HAP-1 (cell line): Measurements from ENCODE around the gene CCR9.

ENCODE experiments used
- DNase-seq, 2 experiments: peaks; one replicate each; pipeline ENCODE4 v3.0.0-alpha.2; 2016 to 2020; ENCODE audit warnings: low spot score in 2 of 2
- H3K27me3 ChIP-seq: fragments of 250-450 bp; sonication (Bioruptor Pico); 2 replicates; pipeline ENCODE4 v1.5.1; 2020; ENCODE audit warnings: low read depth, mild to moderate bottlenecking, moderate library complexity
- H3K36me3 ChIP-seq: fragments of 250-450 bp; sonication (Bioruptor Pico); replicated peaks from 2 replicates; pipeline ENCODE4 v1.5.1; 2020; ENCODE audit warnings: mild to moderate bottlenecking
- H3K4me1 ChIP-seq: fragments of 250-450 bp; sonication (Bioruptor Pico); 2 replicates; pipeline ENCODE4 v1.5.1; 2020; ENCODE audit warnings: mild to moderate bottlenecking
- H3K4me3 ChIP-seq: fragments of 250-450 bp; sonication (Bioruptor Pico); 2 replicates; pipeline ENCODE4 v1.5.1; 2020; ENCODE audit warnings: mild to moderate bottlenecking, moderate library complexity
- H3K9me3 ChIP-seq: fragments of 250-450 bp; sonication (Bioruptor Pico); 2 replicates; pipeline ENCODE4 v1.5.1; 2020; ENCODE audit warnings: mild to moderate bottlenecking, moderate library complexity
- in situ Hi-C: fragments of 300-500 bp; cut with MboI; formaldehyde crosslinking; loops from 3 replicates; pipeline ENCODE4 v1.14.3; 2020; ENCODE audit warnings: low sequenced_read_pairs, inconsistent platforms, mixed read lengths

CCR9 gene

DNA sequence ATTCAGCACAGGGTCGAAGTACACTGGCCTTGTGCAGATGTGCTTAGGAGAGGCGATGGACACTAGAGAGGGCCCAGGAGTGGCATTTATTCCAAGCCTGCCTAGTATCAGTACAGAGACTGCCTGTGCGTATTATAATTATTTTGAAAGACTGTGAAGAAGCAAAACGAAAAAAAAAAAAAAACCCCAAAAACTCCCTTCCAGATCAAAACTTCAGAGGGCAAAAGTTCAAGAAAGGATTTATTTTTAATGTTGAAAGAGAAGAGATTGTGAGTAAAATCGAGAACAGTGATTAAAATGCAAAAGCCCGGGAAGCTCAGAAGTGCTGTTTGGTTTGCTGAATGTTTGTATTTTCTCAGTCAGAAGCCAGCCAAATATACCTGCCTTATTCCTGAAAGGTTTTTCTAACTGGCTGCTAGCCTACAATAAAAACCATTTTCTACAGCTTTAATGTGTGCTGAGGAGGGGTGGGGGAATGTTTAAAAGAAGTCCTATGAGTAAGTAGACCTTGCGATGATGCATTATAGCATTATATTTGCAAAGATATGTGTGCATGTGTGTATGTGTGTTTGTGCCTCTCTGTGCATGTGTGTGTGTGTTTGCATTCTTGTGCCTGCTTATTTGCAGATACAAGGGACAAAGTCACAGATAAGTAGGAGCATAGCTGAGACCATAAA, 25.2 kb upstream of the CCR9 start:
- Histone ChIP-seq H3K4me1 (no peaks in the 10 kb centered on the region), H3K4me3 (no peak overlapping the region), H3K27me3 (peaks cover 15% of the 10 kb centered on the region), H3K9me3 (no peaks in the 10 kb centered on the region; the same call in 1 of the 2 replicates), H3K36me3 (no peaks in the 10 kb centered on the region)
- in situ Hi-C loops: no loop called here
- DNase-seq: no peak

DNA sequence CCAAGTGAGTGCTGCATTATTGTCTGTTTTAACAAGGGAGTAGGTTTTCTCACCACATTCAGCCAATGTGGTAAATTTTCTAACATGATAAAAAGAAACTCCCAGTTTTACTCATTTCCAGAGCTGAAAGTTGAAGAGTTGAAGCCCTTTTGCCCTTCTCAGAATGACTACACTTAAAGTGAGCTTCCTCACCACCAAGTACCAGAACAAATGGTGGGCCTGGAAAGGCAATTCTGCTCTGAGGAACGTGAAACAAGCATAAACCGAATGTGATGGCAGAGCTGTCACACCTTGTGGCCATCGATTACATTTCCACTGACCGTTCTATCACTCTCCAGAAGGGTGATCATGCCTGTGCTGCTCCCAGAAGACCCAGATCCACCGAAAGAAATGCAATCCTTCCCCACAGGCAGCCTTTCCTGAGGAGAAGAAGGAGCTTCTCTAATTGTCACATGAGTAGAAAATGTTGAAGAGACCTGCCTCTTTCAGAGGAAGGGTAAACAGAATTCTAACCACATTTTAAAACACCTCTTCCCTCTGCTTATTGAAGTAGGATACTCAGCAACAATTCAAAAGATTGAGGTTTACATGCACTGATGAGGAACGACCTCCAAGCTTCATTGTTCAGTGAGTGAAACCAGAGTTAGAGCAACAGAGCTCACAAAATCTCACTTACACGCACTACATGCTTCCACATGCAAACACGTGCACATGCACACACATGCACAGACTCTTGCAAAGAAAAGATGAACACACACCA, 21.4 kb upstream of the CCR9 start:
- in situ Hi-C loops: no loop called here
- DNase-seq: no peak
- peaks cover 15% of the 10 kb centered on the region for H3K27me3 ChIP-seq
- H3K4me1 ChIP-seq: no peaks in the 10 kb centered on the region
- no peaks in the 10 kb centered on the region for H3K9me3 ChIP-seq
- H3K36me3 ChIP-seq: no peaks in the 10 kb centered on the region
- H3K4me3 ChIP-seq: no peak overlapping the region

DNA sequence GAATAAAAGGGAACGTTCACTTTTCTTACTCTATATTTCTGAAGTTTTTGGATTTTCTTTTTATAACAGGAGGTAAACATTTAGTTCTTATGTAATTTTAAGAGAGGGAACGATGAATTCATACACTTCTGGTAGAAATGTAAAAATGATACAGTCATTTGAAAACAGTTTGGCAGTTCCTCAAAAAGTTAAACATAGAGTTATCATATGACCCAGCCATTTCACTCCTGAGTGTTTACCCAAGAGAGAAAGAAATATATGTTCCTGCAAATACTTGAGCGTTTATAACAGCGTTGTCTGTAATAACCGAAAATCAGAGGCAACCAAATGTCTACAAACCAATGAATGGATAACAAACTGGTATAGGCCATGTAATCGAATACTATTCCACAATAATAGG, 20.8 kb upstream of the CCR9 start:
- in situ Hi-C loops: no loop called here
- H3K27me3 ChIP-seq: peaks cover 12% of the 10 kb centered on the region
- H3K36me3 ChIP-seq: no peaks in the 10 kb centered on the region
- no peaks in the 10 kb centered on the region for H3K4me1 ChIP-seq
- no peaks in the 10 kb centered on the region for H3K9me3 ChIP-seq
- DNase-seq: no peak
- H3K4me3 ChIP-seq: no peak overlapping the region

DNA sequence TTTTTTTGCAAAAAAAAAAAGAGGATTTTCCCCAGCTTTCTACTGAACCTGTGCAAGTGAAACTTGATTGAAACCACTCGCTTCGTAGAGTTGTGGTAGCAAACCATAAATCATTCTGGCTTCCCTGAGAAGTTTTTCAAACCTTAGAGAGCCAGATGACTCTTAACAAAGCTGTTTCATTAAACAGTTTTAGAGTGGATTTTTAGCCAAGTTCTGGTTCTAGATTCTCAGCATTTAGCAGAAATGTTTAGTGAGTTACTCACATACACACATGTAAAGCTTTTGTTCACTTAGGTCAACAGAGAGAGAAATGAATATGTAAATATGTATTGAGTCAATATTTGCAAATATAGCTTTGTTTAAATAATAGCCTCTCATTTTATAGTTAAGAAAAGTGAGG, 18.1 kb upstream of the CCR9 start:
- no peaks in the 10 kb centered on the region for H3K4me1 ChIP-seq
- in situ Hi-C loops: no loop called here

DNA sequence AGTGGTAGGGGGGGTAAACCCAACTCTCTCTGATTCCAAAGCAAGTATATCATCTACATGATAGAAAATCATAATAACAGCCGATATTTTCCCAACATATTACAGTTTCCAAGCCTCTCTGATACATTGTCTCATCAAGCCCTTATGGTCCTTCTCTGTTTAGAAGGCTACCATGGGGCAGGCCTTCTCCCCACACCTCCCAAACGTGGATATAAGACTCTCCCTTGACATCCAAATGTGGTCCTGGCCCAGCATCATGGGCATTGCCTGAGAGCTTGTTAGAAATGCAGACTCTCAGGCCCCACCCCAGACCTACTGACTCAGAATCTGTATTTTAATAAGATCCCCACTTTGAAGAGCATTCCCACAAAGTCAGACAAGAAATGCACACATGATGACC, 17.7 kb upstream of the CCR9 start:
- in situ Hi-C loops: no loop called here
- no peak for DNase-seq
- Histone ChIP-seq H3K9me3 (no peaks in the 10 kb centered on the region), H3K4me3 (no peak overlapping the region), H3K4me1 (no peaks in the 10 kb centered on the region), H3K27me3 (peaks cover 3% of the 10 kb centered on the region; the same call in 1 of the 2 replicates), H3K36me3 (no peaks in the 10 kb centered on the region)

More for the DNA sequence above, 18.1 kb upstream of the CCR9 start:
- Histone ChIP-seq H3K36me3 (no peaks in the 10 kb centered on the region), H3K4me3 (no peak overlapping the region), H3K27me3 (peaks cover 3% of the 10 kb centered on the region; the same call in 1 of the 2 replicates), H3K9me3 (no peaks in the 10 kb centered on the region)
- no peak for DNase-seq

DNA sequence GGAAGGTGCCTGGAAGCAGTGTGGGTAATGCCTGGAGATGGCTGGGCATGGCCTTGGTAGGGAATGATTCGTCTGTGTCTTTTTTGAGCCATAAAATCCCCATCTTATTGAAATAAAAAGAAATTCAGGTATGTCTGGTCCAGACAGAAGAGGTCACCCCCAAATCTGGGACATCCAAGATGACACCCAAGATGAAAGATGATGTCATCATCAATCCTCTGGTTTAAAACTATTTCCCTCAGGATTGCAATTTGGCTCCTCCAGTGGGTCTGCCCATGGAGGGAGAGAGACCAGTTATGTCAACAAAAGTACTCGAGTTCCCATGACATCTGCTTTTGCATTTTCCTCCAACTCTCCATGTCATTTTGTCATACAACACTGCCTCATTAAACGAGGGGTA, 16.7 kb upstream of the CCR9 start:
- Histone ChIP-seq H3K27me3 (peaks cover 3% of the 10 kb centered on the region; the same call in 1 of the 2 replicates), H3K9me3 (no peaks in the 10 kb centered on the region), H3K36me3 (no peaks in the 10 kb centered on the region), H3K4me3 (no peak overlapping the region), H3K4me1 (no peaks in the 10 kb centered on the region)
- in situ Hi-C loops: no loop called here
- DNase-seq: no peak

DNA sequence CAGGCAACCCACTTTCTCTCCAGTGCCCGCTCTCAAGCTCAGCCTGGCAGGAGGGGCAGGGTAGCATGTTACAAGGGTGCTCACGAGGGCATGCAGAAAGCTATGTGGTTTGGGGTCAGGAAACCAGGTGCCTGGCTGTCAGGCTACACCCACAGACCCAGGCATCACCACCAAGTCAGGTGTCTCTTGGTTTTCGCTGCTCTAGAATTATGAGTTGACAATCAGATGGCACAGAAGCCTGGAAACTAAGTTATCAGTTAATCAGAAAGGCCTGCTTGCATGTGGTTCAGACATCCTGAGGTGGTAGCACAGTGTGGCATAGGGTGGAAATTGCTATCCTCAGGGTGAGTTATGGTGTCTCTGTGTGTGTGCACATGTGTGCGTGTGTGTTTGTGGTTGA, 16.2 kb upstream of the CCR9 start:
- Histone ChIP-seq H3K36me3 (no peaks in the 10 kb centered on the region), H3K9me3 (no peaks in the 10 kb centered on the region), H3K4me3 (no peak overlapping the region), H3K27me3 (no peaks in the 10 kb centered on the region; the same call in 1 of the 2 replicates), H3K4me1 (no peaks in the 10 kb centered on the region)
- in situ Hi-C loops: no loop called here
- DNase-seq: no peak

DNA sequence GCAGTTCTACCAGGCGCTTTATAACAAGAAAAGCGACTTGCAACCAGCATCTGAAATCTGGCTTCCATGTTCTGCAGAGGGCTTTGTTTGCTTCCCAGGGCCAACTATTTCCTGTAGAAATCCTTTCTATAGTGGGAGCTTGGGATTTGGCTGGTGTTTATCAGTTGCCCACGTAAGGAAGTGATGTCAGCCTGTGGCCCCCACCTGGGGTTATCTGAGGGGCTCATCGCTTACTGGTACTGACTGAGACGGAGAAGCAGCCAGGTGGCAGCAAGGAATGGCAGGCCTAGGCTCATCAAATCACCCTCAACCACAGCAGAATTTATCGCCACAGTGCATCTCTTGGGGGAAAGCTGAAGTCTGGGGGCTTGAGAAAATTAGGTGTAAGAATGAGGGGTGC, 14.6 kb upstream of the CCR9 start:
- no peaks in the 10 kb centered on the region for H3K9me3 ChIP-seq
- in situ Hi-C loops: no loop called here
- no peak overlapping the region for H3K4me3 ChIP-seq
- no peaks in the 10 kb centered on the region for H3K36me3 ChIP-seq
- no peak for DNase-seq
- no peaks in the 10 kb centered on the region for H3K4me1 ChIP-seq
- H3K27me3 ChIP-seq: no peaks in the 10 kb centered on the region

DNA sequence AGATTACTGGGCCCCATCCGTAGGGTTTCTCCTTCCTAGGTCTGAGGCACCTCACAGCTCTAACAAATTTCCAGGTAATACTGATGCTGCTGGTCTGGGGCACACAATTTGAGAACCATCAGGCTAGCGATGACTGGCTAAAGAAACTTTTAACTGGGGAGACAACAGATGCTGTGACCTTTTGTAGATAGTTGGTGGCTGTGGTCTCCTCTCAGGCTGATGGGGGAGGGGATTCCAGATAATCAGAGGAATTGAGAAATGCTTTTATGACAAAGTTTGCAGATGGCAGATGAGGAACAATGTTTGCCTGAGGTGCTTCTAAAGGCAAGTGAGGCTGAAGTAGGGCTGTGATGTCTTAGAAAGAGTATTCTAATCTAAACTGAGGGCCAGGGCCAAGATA, 13.8 kb upstream of the CCR9 start:
- Histone ChIP-seq H3K4me3 (no peak overlapping the region), H3K4me1 (no peaks in the 10 kb centered on the region), H3K9me3 (no peaks in the 10 kb centered on the region), H3K36me3 (no peaks in the 10 kb centered on the region), H3K27me3 (no peaks in the 10 kb centered on the region)
- no peak for DNase-seq
- in situ Hi-C loops: no loop called here

DNA sequence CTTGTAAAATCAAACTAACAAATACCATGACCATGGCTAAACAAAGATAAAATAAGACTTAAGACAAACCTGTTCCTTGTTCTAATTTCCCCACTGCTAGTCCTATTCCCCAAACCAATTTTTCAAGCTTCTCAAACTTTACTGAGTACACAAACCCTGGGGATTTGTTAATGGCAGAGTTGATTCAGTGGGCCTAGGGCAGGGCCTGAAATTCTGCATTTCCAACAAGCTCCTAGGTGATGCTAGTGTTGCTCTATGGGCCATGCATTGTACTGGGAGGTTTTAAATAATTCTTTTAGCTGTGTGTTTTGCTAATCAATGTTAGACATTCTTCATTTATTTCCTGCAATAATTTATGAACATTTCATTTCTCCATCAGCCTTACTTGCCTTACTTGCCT, 13.3 kb upstream of the CCR9 start:
- Histone ChIP-seq H3K4me1 (no peaks in the 10 kb centered on the region), H3K27me3 (no peaks in the 10 kb centered on the region), H3K36me3 (no peaks in the 10 kb centered on the region), H3K9me3 (no peaks in the 10 kb centered on the region), H3K4me3 (no peak overlapping the region)
- DNase-seq: no peak
- in situ Hi-C loops: no loop called here

DNA sequence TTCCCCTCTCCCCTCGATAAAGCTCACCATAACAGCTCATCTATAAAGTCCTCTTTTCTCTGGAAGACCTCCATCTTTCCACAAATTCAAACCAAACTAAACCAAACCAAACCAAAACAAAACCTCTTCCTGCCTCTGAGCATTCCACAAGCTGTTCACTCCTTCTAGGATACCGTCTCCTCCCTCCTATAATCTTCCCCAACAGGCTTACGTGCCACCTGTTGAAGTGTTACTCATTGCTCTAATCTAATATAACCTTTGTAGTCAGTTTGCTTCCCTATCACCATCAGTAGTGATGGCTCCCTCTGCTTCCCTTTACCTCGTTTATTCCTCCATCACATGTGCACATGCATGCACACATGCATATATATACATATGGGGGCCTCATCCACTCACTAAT, 12.7 kb upstream of the CCR9 start:
- Histone ChIP-seq H3K4me1 (no peaks in the 10 kb centered on the region), H3K9me3 (no peaks in the 10 kb centered on the region), H3K27me3 (no peaks in the 10 kb centered on the region)

DNA sequence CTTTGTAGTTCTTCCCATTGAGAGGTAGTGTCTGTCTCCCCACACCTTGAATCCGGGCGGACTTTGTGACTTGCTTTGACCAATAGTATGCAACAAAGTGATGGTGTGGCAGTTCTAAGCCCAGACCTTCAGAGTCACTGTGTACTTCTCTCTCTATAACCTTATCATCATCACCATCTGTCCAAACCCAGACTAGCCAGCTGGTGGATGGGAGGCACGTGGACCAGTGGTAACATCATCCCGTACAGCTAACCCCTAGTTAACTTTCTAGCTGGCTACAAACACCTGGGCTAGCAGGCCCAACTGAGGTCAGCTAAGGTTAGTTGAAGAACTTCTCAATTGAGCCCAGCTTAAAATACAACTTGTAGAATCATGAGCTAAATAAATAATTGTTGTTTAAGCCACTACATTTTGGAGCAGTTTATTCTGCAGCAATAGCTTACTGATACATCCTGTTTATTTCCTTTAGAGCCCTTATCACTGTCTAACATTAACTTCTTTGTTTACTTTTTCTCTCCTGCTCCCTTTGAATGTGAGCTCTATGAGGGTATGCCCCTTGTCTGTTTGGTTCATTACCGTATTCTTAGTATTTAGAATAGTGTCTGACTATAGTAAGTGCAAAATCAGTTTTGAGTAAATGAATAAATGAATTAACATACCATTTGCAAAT, 11.5 kb upstream of the CCR9 start:
- H3K36me3 ChIP-seq: no peaks in the 10 kb centered on the region
- in situ Hi-C loops: no loop called here
- H3K4me3 ChIP-seq: no peak overlapping the region
- no peak for DNase-seq
- H3K9me3 ChIP-seq: no peaks in the 10 kb centered on the region
- no peaks in the 10 kb centered on the region for H3K4me1 ChIP-seq
- H3K27me3 ChIP-seq: no peaks in the 10 kb centered on the region

More for the DNA sequence above, 12.7 kb upstream of the CCR9 start:
- Histone ChIP-seq H3K36me3 (no peaks in the 10 kb centered on the region), H3K4me3 (no peak overlapping the region)
- in situ Hi-C loops: no loop called here
- DNase-seq: no peak

DNA sequence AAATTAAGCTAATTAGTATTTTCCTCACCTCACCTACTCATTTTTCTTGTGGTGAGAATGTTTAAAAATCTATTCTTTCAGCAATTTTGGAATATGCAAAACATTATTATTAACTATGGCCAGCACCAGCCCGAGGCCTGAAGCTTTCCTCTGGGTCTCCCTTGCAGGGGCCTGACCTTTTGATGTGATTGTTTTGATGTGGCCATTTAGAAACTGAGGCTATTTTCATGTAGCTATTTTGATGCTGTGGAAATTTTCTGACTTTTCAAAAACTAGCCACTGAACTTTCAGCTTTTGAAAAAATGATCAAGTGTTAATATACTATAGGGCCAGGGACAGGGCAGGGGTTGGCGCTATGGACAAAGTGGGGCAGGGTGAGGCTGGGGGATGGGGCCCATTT, 8.2 kb upstream of the CCR9 start:
- no peaks in the 10 kb centered on the region for H3K36me3 ChIP-seq
- in situ Hi-C loops: no loop called here
- H3K4me1 ChIP-seq: no peaks in the 10 kb centered on the region
- H3K27me3 ChIP-seq: 0 out of 2 replicates have a peak, but pooled peaks cover 2% of the 10 kb centered on the region
- H3K4me3 ChIP-seq: no peak overlapping the region
- H3K9me3 ChIP-seq: no peaks in the 10 kb centered on the region
- DNase-seq: no peak

DNA sequence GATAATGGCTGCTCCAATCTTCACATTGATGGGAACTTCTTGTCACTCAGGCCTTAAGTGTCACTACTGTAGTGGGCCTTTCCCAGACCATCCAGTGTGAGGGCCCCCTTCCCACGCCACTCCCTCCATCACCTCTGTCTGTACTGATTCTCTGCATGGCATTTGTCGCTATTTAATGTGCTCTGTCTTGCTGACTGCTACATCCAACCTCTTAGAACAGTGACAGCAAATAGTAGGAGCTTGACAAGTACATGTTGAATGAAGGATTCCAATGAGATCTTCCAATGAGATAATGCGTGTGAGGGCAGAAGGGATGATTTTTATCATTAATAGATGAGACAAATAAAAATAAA, 5.6 kb upstream of the CCR9 start:
- Histone ChIP-seq H3K27me3 (0 out of 2 replicates have a peak, but pooled peaks cover 2% of the 10 kb centered on the region), H3K36me3 (no peaks in the 10 kb centered on the region), H3K4me3 (no peak overlapping the region), H3K4me1 (no peaks in the 10 kb centered on the region), H3K9me3 (no peaks in the 10 kb centered on the region)
- DNase-seq: no peak
- in situ Hi-C loops: no loop called here
